ENCODE results near the gene HS6ST3.

- TF ChIP-seq CTCF (IDR thresholded peaks at IDR 0.05; ENCODE audit: low read depth, low read length, poor library complexity, severe bottlenecking) (no peak), EZH2phosphoT487 (IDR thresholded peaks at IDR 0.05; ENCODE audit: borderline replicate concordance, low read length) (no peak)
These were observed 596.4 kb downstream of the HS6ST3 start for GRCh38 chr13:96686286-96686685.

Measured in DOHH2 (cell line).